HG02884 (cell line): ENCODE results near the gene TNFRSF19.

Experiments
- ATAC-seq: cut with Tn5 transposase; IDR thresholded peaks from one replicate; pipeline ENCODE4 v1.9.1; 2021; ENCODE audit warnings: mild to moderate bottlenecking, moderate library complexity; ENCODE audit not compliant: unreplicated experiment

Gene TNFRSF19

DNA sequence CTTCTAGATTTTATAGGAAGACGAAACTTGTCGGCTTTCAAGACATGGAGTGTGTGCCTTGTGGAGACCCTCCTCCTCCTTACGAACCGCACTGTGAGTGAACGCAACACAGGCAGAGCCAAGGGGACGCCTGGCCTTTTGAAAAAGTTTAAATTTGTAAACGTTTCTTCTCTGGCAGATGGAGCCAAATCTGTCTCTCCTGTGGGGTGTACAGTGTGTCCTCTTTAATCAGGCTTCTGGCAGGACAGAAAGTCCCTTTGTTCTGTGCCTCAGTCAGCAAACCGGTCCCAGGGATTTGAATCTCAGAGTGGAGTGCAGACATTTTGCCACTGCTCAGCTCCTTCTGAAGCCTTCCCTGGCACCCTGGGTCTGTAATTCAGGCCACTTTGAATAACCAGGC is 56.5 kb downstream of the TNFRSF19 start:
- no peak for ATAC-seq

DNA sequence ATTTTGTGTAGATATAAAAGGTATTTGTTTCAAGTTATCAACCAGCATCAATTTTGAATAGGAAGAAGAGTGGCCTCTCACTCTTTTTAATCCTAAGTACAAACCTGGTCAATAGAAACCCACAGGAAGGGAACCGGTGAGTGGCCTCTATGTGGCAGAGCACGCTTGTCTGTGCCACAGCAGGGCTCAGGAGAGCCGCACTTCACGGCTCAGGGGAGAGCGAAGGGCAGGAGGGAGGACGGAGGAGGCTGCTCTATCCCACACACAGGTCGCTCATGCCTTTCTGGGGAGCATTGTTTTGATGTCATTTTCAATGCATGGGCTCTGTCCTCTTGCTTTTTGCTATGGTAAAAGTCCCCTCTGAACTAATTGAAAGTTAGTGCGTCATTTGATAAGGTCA is 57.2 kb downstream of the TNFRSF19 start:
- ATAC-seq = no peak

DNA sequence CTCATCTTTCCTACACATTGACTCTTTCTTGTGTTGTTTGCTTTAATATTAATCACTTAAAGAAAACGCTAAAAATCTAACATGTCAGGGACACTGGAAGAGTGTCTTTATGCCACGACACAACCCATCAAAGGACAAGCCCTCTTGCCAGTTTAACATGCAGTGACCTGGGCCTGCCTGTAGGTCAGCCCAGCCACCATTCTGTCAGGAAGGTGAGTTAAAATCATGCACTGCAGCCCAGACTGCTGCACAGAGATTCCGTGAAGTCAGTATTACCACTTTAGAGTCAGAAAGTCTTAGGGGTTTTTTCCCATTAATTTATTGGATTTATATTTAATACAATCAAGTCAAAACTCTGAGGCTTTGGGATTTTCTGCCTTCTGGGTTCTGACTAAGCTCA is 58.0 kb downstream of the TNFRSF19 start:
- no peak for ATAC-seq

GRCh38 chr13:23628765-23629565 is 58.8 kb downstream of the TNFRSF19 start:
- ATAC-seq = no peak

GRCh38 chr13:23629566-23630272 is 59.5 kb downstream of the TNFRSF19 start:
- ATAC-seq = no peak

- no peak for ATAC-seq
These were observed 60.3 kb downstream of the TNFRSF19 start for GRCh38 chr13:23630349-23631093.

- ATAC-seq = no peak
These were observed 61.3 kb downstream of the TNFRSF19 start for GRCh38 chr13:23631311-23632047.

DNA sequence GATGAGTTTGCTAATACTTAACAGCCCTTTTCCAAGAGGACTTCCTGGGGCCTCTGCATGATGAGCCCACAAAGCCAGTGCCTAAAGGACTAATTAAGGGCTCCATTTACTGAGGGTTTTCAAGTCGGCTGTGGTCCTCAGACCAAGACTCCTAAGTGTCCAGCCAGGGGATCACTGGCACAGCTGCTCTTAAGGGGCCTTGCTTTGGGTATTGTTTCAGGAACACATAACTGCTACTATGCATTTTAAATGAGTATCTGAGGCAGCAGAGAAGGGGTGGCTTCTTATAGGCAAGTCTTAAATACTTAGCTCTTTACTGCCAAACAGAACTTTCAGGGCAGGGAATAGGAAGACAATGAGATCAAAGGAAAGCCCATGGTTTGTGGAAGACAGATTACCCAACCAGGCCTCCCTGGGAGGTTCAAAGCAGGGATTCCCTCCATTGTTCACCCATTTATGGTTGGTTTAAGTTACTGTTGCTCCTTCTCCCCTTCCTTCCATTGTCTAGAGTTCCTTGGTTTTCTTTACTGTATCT is 61.9 kb downstream of the TNFRSF19 start:
- no peak for ATAC-seq

DNA sequence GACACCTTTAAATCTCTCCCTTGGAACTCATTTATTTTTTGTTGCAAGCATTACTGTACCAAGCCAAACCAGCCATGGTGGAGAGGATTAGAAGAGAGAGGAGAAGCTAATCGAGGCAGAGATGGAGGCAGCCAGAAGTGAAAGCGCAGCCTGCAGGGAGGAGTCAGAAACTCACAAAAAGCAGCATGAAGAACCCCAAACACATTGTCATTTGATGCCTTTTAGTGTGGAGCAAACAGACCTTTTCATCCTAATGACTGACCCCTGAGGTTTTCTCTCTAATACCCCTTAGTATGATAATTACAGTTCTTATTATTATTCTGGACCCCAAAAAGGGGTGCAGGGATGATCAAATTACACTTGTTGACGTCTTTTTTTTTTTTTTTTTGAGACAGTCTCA is 62.5 kb downstream of the TNFRSF19 start:
- no peak for ATAC-seq

GRCh38 chr13:23634897-23635296 is 64.7 kb downstream of the TNFRSF19 start:
- no peak for ATAC-seq

GRCh38 chr13:23636360-23636759 is 66.1 kb downstream of the TNFRSF19 start:
- ATAC-seq = no peak

DNA sequence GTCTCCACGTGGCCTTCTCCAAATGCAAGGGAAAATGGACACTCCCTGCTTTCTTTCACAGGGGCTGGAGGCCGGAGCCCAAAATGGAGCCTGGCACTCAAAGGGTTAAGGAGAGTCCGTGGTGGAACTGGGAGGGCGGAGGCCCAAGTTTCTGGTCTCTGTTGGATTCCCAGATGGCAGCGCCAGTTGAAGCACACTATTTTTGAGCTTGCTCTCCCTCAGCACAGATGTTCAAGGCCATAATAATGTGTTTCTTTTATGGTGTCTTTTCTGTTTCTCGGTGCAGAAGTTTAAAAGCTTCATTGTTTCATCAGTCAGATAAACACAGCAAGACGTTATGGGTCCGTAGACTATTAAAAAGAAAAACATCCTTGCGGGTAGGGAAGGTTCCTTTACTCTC is 67.6 kb downstream of the TNFRSF19 start:
- no peak for ATAC-seq

- ATAC-seq = no peak
These were observed 69.5 kb downstream of the TNFRSF19 start for GRCh38 chr13:23639674-23640073.

DNA sequence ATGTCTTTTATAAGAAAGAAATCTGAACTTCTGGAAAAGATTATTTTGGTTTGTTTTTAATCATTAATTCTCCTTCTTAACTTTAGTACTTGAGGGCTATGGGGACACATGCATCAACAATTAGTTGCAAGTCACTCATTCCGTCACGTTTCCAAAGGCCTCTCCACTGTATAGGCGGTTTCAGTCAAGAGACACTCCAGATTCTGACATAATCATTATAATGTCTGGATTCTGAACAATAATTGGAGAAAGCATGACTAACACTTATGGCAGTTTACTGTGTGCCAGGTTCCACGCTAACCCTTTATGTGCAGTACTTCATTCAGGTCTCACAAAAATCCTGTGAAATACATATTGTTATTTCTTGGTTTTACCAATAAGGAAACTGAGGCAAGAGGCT is 71.9 kb downstream of the TNFRSF19 start:
- ATAC-seq = no peak

DNA sequence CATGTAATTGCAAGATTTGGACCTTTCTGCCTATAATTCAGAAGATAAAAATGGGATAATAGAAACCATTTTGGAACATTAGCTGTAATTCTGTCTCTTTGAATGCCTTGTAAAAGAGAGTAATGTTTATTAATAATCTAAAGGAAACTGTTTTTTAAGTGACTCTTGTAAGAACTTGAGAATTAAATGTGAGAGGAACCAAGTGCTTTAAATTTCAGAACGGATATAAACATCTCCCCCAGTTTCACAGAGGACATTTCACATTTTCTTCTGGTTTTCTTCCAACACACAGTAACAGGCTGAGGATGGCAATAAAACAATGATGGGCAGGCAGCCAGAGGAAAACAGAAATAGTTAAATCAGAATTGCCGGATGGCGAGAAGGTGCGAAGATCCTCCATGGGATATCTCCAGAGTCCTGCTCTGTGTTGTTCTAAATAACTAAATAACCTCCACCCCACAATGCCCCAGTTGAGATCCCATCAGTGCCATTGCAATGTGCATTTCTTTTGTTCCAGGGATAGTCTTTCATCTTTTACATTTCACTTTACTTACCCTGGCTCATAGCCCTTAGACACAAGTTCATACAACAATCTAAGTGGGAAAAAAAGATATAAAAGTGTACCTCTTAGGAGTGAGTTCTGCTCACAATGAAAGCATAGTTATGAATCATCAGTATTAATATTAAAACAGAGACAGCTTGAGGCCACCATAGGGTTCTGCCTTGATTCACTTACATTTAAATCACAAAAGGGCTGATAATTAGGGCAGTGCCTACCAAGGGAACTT is 73.3 kb downstream of the TNFRSF19 start:
- no peak for ATAC-seq

GRCh38 chr13:23644126-23644419 is 73.9 kb downstream of the TNFRSF19 start:
- no peak for ATAC-seq

- no peak for ATAC-seq
These were observed 74.4 kb downstream of the TNFRSF19 start for GRCh38 chr13:23644527-23645138.

- no peak for ATAC-seq
These were observed 75.6 kb downstream of the TNFRSF19 start for GRCh38 chr13:23645851-23646250.

DNA sequence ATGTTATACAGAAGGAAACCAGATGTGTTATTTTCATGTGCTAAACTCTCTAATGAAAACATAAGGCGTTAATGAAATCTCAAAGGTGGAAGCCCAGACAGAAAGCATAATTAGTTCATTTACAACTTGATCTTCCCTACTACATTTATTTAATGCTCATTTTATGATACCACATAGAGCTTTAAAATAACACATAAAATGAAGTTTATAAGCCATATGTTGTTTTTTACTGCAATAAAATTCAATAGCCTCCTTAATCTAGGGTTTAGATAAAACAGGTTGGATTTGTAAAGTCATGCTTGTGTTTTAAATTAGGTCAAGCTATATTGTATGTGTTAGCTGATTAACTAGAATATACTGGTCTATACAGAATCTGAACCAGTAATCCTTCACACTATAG is 81.2 kb downstream of the TNFRSF19 start:
- ATAC-seq = no peak

DNA sequence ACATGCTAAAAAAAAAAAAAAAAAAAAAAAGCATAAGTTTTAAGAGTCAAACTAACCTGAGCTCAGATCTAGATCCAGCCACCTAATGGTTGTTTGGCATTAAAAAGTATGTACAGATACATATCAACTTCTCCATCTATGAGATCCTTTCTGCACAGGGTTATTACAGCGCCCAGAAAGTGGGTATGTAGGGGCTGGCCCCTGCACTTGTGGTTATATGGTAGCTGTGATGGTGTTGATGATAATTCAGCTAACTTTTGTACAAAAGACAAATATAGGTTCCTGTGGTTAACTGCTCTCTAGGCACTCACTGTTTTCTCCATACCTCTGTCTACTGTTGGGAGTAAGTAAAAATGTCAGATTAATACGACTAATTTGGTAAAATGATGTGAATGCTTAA is 81.7 kb downstream of the TNFRSF19 start:
- no peak for ATAC-seq
